HG02870 (cell line): ENCODE data around the gene HIBADH.
A peak's percentile ranks its signal among the peaks of the same experiment; 100 is the strongest.

ENCODE experiments used
- ATAC-seq: cut with Tn5 transposase; IDR thresholded peaks from one replicate; pipeline ENCODE4 v1.9.1; 2021; ENCODE audit warnings: mild to moderate bottlenecking, moderate library complexity; ENCODE audit not compliant: unreplicated experiment

The HIBADH gene

DNA sequence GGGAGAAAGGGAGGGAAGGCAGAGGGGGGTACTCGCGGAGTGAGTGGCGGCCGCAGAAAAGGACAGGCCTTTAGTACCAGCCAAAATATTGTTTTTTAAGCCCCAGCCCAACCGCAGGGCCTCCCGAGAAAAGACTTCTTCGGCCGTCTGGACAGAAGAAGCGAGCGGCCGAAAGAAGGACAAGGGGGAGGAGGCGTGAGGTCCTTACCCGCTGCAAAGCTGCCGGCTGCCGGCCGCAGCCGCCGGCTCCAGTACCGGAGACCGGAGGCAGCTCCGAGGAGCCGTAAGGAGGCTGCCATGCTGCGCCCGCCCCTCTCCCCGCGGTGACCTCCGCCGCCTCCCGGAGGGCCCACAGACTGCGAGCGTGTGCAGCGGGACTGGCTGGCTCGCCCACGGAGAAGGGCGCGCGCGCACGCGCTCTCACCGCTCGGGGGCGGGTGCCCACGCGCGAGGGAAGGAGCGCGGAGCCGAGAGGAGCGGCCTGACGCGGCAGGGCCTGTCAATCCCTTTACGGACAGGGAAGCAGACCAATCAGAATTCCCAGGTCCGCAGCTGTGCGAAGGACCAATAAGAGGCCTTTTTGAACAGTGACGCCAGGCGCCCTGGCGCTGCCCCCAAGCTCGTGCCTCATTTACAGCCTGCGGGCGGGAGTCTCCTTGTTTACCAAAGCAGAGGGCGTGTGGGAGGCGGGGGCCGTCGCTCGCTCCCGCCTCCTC lies at the start of gene HIBADH:
Gene HIBADH (minus strand): TSS at position 394 of the 716 bp plus-strand sequence. CDS start 95 bp downstream, at position 299.
- peak; percentile 100 for ATAC-seq

DNA sequence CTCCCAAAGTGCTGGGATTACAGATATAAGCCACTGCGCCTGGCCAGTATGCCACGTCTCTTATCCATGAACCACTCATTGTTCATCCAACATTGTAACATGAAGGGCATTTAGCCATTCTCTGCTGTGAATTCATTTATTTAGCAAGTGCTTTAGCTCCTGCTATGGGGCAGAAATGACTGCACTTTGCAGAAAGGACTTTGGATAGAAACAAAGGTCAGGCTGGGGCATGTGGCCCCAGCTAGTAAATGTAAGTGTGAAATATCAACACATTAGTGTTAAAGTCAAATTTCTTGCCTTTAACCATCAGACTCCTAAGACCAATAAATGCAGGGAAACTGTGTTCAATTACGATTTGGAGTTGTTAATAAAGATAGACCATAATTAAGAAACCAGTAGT lies 49.5 kb upstream of the HIBADH start:
- ATAC-seq = no peak

DNA sequence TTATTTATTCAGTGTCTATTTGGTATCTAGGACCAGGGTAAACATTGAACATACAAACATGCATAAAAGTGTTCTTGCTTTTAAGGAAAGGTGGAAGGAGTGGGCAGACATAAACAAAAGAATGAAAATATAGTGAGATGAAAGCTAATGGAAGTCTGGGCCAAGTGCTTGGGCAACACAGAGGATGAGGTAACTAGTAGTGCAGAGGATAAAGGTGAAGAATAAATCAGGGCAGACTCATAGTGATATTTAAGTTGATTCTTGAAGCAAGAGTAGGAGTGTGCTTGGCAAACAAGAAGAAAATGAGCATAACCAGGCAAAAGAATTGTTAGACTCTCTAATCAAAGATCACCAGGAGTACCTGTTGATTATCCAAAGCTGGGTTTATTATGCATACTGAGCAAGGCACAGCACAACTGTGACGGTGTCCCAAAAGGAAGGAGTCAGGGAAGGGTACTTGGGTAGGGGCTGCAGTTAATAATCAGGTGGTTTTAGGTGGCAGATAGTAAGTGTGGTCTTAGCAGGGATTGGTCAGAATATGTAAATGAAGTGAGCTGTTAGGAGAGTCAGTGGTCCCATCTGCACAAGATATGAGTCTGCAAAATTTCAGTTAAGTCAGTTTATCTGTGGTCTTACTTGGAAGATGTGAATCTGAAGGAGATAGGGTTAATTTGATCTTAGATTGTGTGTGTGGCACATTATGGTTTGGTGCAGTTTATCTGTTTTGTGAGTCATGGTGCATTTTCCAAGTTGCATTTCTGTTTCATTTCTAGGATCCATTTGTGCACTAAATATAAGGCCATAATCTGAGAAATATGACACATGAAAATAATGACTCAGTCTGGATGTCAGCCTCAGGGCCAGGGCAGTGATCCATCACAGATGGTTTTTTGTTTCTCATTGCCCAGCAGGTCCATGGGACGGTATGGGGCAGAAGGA lies 46.7 kb upstream of the HIBADH start:
- no peak for ATAC-seq

DNA sequence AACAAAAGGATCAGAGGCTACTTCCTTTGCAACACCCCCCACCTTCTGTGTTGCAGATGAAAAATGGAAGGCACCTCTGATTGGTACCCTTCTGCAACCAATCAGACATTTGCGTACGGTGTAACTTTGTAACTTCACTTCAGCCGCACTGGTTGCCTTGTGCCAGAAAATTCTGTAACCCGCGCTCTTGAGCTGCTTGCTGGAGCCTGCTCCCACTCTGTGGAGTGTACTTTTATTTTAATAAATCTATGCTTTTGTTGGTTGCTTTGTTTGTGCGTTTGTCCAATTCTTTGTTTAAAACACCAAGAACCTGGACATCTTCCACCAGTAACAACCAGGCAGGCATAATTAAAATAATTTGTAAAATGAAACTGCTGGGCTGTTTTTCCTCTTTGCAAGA lies 45.8 kb upstream of the HIBADH start:
- ATAC-seq = no peak

DNA sequence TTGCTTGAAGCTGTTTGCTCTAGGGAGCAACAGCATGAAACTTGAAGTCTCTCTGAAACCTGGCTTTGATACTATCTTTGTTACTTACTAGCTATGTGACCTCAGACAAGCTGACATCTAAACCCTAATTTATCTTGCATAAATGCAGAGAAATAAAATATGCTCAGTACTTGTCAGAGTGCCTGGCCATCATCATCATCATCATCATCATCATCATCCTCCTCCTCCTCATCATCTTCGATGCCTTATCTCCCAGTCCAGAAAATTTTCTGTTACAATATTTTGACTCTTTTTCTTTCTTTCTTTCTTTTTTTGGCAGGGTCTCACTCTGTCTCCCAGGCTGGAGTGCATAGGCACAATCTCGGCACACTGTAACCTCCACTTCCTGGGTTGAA lies 42.5 kb upstream of the HIBADH start:
- ATAC-seq = no peak

DNA sequence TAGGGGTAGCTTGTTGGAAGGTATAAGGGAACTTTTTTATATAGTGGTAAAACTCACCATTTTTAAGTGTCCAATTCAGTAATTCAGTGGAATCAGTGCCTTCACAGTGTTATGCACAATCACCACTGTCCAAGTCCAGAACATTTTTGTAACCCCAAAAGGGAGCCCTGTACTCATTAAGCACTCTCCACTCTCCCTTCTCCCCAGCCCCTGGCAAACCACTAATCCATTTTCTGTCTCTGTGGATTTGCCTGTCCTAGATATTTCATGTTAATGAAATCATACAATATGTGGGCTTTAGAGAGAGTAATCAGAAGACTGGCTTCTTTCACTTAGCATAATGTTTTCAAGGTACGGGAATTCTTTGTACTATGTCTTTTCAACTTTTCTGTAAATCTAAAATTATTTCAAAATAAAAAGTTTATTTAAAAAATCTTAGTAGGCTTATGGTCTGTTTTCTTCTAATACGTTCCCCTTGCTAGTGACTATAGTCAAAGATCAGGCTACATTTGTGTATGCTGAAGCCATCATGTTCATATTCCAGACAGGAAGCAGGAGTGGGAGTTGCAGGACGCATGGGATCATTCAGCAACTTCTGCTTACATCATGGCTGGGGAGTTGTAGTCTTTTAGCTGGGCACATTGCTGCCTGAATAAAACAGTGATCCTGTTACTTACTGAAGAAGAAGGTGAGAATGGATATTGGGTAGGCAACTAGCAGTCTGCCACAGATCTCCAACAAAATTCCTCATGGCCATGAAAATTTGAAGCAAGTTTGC lies 41.9 kb upstream of the HIBADH start:
- ATAC-seq = no peak

DNA sequence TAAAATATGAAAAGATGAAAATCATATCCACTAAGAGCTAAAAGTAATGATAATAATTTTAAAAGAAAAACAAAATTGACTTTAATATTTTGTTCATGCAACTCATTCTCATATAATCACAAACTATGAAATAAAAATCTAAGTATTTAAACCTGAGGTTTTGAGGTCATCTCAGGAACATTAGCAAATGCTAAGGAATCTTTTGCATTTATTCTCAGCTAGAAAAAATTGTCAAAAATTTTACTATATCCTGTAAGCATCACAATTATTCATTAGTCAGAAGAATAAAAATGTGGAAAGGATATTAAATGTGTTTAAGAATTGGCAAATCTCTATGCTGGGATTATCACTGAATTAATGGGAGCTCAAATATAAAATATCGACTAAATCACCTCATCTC lies 40.5 kb upstream of the HIBADH start:
- no peak for ATAC-seq

DNA sequence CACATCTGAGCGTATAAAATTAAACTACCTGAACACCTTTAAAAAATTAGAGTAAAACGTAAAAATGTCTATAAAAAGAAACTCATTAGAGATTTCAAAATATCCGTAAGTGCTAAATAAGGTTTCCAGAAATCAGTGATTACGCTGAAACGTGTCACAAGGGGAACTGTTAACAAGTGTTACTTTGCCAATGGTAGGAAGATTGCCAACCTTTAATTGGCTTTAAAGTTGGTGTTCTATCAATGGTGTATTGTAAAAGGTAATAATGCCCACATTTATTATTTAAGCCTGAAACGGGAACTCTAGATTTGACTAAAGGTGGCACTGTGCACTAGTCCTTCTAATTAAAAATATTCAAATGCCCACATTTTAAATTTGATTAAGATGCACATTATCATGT lies 37.8 kb upstream of the HIBADH start:
- ATAC-seq = no peak

DNA sequence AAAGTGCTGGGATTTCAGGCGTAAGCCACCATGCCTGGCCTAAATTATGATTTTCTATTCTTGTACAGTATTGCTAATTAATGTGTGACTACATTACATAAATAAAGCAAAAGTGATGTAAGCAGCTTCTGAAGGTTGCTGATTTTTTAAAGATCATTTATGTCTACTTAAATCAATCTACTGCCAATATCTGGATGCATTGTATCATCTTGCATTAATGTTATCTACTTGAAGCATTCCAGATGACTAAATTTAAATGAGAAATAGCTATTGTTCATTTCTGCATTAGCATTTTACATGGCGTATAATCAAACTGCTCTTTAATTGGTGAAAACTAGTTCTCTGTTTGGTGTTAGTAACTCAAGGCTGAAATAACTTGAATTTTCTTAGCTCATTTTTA lies 37.1 kb upstream of the HIBADH start:
- no peak for ATAC-seq

DNA sequence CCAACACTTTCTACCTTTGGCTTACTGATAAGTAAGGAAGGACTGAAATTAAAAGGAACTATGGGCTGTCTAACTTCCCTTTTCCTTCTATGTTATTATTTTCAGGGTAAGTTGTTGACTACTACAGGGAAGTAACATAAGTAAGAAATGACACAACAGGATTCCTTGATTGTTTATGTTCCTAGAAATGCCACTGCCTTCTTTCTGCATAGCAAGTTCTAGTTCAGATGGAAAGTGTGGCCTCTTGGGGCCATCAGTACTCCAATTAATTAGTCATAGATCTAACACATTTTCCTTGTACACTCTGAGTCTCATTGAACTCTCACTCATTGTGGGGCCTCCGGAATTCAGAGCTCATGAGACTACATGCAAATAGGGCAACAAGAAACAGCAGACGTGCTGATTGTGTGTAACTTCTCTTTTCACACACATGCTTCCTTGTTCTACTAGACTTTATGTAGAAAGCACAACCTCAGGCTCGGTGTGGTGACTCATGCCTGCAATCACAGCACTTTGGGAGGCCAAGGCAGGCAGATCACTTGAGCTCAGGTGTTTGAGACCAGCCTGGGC lies 35.3 kb upstream of the HIBADH start:
- peak; percentile 96 for ATAC-seq

DNA sequence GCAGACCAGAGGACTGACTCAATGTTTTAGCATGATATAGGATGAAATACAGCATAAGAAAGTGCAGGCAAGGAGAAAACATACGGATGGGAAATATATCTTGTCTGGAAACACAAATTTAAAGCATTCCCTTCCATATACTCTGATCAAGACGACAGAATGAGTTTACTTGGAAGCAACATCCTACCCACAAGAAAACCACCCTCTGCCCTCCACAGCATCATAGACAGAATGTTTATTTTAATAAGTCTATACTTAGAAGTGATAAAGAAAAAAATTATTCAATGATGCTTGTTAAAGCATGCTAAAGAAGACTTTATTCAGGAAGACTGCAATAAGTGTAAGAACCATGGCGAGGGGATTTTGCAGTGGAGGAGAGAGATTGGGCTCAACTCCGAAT lies 32.4 kb upstream of the HIBADH start:
- ATAC-seq = no peak

DNA sequence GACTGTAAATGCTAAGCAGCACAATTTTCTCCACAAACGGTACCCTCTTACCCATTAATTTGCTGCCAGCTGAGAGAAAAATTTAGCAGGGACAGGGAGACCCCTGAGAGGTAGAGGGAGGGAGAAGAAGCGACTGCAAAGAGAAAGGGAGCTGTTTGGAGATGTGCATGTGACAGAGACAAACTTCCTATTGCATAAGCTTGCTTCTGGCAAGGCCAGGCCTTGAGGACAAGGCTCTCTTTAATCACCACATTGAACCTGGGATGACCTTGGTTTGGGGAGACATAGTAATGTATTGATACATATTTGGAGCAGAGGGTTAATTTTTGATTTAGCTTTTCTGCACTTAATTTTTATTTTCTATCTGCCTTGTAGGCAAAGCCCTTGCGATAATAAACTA lies 31.1 kb upstream of the HIBADH start:
- no peak for ATAC-seq

DNA sequence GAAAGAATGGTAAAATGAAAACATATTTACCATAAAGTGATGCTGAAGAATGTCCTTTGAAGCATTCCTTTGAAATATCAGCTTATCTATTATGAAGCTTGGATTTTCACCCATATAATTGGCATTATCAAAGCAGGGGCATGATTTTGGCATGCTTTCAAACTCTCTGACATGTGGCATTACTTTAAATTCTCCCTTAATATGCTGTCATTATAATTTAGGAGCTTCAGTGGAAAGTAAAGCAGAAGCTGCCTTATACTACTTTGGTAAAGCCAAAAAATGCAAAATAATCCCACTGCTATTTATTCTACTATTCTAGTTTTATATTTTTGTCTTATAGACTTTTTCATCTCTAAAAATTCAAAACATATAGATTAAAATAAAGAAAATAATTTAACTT lies 28.0 kb upstream of the HIBADH start:
- ATAC-seq = no peak

DNA sequence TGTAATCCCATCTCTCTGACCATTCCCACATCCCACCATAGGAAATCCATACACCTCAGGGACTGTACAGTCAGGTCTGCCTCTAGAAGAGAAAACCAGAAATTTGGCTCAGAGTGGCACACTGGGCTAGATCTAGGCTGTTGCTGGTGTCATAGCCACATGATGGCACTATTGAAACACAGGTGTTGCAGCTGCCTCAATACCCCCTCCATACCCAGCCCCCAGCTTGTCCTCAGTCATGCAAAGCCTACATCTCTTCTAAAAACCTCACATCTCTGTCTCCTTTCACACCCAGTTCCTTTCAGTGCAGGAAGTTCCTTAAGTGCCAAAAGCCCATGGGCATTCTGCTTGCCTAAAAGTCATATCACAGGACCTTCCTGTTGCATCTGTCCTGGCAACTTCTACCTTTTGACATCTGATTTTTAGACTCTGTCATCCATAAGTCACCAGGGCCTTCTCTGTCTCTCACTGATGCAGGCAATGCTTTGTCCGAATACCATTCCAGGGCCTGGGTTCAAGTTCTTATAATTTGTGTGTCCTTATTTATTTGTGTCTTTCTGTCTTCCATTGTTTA lies 27.0 kb upstream of the HIBADH start:
- ATAC-seq = no peak

DNA sequence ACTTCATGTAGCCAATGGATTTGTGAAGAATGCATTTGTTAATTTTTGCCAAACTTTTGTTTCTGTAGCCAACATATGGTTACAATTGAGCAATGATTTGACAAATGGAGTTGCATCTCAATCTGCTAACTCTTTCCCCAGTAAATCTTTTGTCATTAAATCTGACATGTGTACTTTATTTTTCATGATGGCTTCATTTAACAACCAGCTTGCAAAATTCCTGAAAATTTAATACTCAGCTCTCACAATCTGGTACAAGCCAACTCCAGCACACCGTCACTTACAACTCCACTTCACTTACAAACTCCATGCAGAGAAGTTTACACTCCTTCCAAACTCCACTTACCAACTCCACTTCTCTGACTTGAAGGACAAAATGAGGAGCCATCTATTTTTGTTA lies 26.5 kb upstream of the HIBADH start:
- ATAC-seq = no peak

DNA sequence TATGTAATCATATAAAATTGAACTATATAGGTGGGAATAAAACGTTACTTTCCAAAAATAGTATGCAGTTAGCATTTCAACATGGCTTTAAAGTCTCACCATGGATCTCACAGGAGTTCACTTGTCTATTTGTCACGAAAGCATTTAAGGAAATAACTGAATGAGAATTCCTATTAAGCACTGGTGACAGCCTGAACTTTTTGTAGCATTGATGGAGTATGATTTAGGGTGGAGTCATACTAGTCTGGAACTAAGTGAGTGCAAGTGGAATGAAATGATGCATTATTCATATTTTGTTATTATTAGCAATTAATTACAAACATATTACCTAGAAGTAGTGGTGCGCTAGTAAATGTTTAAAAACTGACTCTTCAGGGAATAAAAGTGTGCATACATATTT lies 26.0 kb upstream of the HIBADH start:
- no peak for ATAC-seq

DNA sequence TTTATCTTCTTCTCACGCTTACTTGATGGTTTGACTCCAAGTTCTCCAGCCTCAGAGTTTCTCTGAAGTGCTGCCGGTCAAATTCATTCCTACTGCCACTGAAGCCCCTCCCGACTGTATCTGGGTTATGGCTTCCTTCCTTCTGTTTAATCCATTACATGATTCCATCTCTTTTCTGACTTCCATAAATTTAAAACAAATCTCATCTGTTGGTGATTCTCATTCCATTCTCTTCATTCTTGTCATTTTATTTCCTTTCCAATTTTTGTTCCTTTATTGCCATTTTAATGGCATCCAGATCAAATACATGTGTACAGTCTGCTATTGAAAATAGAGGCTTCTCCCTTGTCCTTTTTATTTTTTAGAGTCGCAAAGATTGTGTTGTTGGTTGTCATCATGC lies 25.4 kb upstream of the HIBADH start:
- no peak for ATAC-seq

DNA sequence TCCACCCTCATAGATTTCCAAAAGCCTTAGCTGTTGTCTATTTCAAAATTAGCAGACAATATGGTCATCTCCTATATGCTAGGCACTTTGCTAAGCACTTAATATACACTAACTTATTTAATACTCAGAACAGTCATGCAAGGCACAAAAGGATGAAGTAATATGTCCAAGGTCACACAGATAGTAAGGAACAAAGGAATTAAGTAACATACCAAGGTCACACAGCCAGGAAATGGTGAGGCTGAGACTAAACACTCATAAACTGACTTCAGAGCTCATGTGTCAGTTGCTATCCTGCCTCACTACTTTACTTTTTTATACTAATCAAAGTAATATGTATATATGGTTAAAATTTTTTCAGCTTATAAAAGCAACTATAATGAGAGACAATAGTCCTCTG lies 23.6 kb upstream of the HIBADH start:
- ATAC-seq = no peak

DNA sequence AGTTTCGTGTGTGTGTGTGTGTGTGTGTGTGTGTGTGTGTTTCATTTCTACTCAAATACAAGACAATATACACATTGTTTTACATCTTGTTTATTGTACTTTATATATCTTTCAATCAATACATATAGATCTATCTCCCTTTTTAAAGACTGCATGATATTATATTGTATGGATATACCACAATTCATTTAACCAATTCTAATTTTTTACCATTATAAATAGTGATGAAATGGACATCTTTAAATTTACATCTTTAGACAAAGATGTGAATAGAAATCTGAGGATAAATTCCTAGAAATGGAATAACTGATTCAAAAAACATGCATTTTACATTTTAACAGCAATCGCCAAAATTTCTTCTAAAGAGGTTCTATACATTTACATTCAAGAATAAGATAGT lies 23.2 kb upstream of the HIBADH start:
- no peak for ATAC-seq

DNA sequence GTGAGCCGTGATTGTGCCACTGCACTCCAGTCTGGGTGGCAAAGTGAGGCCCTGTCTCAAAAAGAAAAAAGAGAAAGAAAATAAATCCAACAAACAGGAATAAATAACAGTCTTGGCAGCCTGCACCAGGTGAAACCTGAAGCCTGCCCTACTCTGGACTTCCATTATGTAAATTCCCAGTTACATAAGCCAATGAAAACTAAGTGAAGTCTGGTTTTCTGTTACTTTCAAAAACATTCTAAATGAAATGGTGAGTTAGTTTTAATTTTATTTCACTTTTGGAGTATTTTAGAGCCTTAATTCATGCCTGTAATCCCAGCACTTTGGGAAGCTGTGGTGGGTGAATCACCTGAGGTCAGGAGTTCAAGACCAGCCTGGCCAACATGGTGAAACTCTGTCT lies 22.5 kb upstream of the HIBADH start:
- no peak for ATAC-seq

DNA sequence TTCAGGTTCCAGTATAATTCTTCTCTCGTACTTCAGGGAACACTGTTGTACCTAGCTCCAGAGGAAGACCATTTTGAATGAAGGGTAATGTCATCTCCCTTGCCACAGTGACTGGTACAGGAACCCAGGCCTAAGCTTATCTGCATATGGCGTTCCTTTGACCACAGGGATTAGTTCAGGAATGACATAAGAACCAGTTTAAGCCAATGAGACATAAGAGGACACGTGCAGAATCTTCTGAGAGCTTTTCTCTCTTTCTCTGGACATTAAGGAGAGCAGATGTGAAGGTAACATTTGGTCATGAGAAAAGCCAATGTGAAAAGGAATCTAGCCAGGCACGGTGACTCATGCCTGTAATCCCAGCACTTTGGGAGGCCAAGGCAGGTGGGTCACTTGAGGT lies 21.8 kb upstream of the HIBADH start:
- no peak for ATAC-seq
